ENCODE results near the gene WDR54.
"Not testable (repeated sequence)": the region's sequence is repeated elsewhere in the genome, so short reads cannot be mapped to it uniquely, and the experiment has no call there.

Gene WDR54

DNA sequence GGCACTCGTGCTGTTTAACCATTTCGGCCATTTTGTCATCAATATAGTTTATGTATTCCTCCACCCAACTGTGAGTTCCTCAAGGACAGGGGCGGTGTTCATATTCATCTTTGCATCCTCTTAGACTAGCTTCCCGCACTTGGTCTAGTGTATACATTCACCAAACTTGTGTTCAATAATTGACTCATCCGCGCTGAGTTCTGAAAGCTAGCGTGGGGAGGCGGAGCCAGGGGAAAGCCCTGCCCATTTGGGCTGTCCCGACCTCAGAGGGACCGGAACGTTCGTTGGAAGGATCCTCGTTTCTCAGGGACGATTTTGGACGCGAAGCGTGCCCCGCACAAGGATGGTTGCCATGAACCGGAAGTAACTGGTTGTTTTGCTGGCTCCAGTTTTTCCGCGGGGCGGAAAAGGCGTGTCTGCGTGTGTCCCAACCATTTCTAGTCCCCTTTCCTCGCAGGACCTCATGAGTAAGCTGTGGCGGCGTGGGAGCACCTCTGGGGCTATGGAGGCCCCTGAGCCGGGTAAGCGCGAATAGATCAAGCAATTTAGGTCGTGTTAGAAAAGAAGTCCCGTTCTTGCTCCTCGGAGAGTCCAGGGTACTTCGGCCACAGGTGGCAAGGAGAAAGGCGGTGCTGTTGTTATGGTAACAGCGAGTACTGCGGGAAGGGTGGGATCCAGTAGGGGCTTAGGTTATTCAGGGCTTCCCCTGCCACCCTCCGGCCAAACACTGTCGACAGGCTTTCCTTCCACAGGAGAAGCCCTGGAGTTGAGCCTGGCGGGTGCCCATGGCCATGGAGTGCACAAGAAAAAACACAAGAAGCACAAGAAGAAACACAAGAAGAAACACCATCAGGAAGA lies 33.4 kb downstream of the WDR54 start, which contains the start of gene INO80B:
INO80B (plus strand) TSS at position 434 of the 858 bp plus-strand sequence; CDS start at position 464, 30 bp downstream.
- DNase-seq (ENCODE audit: low read depth, low spot score): peak; percentile 98

DNA sequence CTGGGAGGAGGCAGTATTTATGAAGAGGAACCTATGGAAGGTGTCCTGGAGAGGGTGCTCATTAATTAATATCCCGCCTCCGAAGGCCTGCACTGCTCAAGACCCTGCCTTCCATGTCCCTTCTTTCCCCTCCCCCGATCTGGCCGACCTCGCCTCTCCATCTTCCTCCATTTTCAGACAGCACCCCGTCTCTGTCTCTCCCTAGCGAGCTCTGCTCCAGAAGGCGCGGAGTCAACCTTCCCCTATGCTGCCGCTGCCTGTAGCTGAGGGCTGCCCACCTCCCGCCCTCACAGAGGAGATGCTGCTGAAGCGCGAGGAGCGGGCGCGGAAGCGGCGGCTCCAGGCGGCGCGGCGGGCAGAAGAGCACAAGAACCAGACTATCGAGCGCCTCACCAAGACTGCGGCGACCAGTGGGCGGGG lies 35.6 kb downstream of the WDR54 start:
- DNase-seq (ENCODE audit: low read depth, low spot score): no peak

DNA sequence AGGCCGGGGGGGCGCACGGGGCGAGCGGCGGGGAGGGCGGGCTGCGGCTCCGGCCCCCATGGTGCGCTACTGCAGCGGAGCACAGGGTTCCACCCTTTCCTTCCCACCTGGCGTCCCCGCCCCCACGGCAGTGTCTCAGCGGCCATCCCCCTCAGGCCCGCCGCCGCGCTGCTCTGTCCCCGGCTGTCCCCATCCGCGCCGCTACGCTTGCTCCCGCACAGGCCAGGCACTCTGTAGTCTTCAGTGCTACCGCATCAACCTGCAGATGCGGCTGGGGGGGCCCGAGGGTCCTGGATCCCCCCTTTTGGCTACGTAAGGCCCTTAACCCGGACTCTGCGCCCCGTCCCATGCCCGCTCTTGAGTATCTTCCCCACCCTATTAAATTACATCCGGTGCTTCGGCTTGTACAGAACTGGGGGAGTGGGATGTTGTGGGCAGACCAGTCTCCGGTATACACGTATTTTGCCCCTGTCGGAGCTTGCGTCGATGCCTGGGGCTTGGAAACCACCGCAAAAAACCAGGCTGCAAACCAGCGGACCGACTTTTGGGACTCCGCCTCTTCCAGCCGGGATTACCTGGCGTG lies 36.1 kb downstream of the WDR54 start:
- no peak for DNase-seq (ENCODE audit: low read depth, low spot score)

DNA sequence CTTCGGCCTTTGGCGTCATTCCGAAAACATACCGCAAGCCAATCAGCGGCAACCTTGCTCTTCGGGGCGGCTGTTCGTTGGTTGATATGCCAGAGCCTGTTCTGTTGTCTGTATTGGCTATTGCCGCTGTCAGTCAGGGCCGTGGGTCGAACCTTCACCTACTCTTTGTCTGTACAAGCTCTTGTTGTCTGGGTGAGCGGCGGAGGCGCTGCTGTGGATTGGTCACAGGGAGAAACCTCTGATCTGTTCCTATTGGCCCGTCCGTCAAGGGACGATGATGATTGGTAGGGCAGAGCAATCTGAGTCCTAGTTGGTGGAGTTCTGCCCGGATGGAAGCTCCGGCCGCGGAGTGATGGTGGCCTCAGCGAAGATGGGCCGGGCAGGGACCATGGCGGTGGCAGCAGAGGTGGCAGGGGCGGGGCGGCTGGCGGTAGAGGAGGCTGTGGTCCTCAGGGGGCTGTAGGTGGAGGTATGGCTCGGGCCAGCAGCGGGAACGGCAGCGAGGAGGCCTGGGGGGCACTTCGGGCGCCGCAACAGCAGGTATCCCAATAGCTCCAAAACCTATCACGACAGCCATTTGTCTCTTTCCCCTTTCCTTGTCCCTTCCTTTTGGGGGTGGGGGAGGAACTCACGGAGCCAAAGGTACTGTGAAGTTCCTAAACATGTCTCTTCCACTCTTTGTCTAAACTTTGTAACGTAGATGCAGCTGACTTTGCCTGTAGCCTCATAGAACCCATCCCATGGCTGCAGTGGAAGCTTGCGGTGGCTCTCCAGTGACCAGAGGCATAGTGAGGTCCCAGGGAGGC lies 36.8 kb downstream of the WDR54 start, which contains the start of gene WBP1:
WBP1 (plus strand) TSS at position 307 of the 806 bp plus-strand sequence; CDS start at position 472, 165 bp downstream.
- peak; percentile 100 for DNase-seq (ENCODE audit: low read depth, low spot score)

DNA sequence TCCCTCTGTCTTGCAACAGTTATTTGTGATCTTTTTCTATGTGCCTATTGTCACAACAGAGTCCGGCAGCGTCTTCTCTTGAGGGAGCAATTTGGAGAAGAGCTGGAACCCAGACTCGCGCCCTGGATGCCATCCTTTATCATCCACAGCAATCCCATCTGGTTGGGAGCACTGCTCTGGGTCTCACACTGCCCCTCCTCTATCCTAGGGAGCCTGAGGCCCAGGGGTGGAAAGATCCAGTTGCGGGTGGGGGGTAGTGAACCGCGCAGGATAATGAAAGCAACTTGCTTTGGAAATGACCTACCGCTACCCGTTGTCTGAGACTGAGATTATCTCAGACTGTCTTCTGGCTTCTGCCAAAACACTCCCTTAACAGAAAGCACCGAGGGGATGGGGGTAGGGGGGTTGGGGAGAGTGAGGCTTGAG lies 37.4 kb downstream of the WDR54 start:
- no peak for DNase-seq (ENCODE audit: low read depth, low spot score)

DNA sequence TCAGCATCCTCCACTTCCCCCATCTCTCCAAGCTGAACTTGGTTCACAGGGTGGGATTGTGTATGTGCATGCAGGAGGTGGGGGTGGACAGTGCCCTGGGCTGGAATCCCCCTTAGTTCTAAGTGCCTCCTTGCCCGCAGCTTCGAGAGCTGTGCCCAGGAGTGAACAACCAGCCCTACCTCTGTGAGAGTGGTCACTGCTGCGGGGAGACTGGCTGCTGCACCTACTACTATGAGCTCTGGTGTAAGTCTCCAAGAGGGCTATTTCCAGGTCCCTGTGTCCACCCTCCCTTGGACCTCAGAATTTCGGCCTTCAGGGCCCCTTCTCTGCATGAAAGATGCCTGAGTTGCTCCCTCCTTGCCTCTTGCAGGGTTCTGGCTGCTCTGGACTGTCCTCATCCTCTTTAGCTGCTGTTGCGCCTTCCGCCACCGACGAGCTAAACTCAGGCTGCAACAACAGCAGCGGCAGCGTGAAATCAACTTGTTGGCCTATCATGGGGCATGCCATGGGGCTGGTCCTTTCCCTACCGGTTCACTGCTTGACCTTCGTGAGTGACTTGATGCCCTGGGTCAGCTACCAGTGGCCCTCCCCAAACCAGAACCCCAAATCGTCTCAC lies 38.1 kb downstream of the WDR54 start:
- DNase-seq (ENCODE audit: low read depth, low spot score): not testable (repeated sequence)

DNA sequence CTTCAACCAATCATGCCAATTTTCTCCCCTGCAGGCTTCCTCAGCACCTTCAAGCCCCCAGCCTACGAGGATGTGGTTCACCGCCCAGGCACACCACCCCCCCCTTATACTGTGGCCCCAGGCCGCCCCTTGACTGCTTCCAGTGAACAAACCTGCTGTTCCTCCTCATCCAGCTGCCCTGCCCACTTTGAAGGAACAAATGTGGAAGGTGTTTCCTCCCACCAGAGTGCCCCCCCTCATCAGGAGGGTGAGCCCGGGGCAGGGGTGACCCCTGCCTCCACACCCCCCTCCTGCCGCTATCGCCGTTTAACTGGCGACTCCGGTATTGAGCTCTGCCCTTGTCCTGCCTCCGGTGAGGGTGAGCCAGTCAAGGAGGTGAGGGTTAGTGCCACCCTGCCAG lies 38.7 kb downstream of the WDR54 start:
- not testable (repeated sequence) for DNase-seq (ENCODE audit: low read depth, low spot score)

DNA sequence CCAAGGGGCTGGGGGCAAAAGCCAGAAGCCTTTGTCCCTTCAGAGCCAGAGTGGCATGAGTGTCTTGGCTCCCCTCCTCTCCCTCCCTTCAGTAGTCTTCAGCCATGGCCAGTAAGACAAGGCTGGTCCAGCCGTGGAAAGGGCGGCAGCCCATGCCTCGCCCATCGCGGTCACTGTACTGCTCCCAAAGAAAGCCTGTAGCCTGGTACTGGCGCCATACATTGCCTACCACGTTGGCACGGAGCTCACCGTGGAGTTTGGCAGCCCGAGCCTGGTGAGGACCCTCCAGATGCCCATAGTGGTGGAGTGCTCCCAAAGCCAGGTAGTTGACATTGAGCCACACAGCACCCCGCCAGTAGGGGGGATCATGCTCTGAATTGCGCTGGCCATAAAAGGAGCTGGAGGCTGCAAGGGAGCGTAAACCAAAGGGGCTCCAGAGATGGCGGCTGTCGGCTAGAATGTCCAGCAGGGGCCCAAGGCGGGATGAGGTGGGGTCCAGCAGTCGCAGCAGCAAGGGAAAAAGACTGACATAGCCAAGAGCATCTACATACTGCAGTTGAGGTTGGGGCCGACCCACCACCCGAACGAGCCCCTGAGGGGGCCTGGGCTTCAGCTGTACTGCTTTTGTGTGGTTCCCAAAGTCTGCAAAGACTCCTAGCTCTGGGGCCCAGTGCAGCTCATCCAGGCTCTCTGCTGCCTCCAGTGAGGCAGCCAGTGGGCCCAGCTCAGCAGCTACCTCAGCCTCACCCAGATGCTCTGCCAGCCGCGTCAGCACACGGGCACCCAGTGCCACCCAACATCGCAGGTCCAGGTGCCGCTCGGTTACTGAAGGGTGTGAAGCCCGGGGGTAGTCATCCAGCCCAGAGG lies 39.9 kb downstream of the WDR54 start:
- peak; percentile 65 for DNase-seq (ENCODE audit: low read depth, low spot score)

DNA sequence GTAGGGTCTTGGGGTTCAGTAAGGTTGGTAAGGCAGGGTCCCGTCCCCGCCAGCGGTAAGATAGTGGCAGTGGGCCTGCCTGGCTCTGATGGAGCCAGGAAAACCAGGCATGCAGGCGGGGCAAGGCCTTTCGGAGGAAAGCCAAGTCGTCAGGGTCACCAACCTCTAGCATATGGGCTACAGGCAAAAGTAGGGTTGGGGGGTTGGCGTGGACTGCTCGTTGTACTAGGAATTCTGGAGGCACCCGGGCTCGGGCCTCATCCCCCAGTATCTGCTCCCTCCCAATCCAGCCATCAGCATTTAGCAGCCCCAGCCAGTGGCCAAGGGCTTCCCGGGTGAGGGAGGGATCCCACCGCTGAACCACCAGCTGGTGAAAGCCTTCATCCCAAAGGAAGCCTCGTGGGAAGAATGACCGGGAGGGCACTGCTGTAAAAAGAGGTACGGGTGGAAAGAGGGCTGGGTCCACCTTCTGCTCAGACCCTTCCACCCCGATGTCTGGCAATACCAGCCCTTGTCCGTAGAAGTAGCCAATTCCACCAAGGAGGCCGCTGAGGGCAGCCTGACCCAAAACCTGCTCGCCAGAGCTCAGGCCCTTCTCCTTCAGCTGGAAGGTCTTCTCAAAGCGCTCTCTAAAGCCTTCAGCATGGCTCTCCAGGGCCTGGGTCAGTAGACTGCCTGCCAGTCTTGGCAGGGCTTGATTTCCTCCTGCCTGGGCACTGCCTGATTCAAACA lies 40.7 kb downstream of the WDR54 start:
- DNase-seq (ENCODE audit: low read depth, low spot score): no peak

DNA sequence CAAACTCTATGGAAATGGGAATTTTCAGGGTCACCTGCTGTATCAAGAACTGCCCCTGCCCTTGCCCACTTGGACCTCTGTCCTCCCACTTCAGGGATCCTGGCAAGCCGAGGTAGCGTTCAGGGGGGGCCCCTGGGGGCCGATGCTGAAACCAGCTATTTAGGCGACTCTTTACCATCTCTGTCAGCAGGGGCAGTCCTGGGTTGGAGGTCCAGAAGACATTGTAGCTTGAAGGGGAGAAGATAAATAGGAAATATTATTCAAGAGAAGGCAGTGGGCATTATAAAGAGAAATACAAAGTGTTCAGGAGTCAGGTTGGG lies 41.2 kb downstream of the WDR54 start:
- DNase-seq (ENCODE audit: low read depth, low spot score): no peak

DNA sequence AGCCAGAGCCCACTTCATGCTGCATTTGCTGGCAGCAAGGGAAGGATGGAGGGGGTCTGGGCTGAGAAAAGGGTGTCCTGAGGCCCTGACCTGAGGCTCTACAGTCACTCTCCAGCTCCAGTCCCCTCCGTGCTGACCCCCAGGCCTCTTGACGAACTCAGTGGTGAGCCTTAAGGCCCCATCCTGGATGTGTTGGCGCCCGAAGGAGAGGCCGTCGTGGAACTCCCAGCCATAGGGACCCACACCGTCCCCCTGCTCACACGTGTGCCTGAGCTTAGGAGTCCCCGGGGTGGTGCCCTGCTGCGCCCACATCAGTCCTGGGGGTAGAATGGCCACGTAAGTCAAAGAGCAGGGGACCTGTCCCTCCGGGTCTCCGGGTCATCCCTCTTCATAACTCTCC lies 42.9 kb downstream of the WDR54 start:
- peak; percentile 28 for DNase-seq (ENCODE audit: low read depth, low spot score)

DNA sequence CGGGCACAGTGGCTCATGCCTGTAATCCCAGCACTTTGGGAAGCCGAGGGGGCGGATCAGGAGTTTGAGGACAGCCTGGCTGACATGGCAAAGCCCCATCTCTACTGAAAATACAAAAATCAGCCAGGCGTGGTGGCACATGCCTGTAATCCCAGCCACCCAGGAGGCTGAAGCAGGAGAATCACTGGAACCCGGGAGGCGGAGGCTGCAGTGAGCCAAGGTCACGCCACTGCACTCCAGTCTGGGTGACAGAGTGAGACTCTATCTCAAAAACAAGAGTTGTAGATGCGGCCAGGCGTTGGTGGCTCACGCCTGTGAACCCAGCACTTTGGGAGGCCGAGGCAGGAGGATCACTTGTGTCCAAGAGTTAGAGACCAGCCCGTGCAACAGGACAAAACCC lies 49.2 kb downstream of the WDR54 start:
- not testable (repeated sequence) for DNase-seq (ENCODE audit: low read depth, low spot score)

DNA sequence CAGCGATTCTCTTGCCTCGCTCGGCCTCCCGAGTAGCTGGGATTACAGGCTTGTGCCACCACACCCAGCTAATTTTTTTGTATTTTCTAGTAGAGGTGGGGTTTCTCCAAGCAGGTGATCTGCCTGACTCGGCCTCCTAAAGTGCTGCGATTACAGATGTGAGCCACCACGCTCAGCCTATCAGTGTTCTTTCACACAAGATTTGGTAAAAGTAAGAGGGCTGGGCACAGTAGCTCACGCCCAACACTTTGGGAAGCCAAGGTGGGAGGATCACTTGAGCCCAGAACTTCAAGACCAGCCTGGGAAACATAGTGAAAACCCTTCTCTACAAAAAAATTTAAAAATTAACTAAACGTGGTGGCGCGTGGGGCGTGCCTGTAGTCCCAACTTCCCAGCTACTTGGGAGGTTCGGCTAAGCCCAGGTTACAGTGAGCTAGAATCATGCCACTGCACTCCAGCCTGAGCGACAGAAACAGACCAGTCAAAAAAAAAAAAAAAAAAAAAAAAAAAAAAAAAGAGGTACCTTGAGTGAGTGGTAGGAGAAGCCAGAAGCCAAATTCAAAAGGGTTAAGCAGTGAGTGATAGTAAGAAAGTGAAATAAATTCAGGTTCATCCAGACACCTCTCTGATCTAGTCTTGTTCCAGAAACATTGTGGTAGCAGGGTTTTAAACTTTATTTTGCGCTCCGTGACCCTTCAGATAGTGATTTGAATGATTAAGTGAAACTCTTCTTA lies 50.0 kb downstream of the WDR54 start:
- DNase-seq (ENCODE audit: low read depth, low spot score): no peak

DNA sequence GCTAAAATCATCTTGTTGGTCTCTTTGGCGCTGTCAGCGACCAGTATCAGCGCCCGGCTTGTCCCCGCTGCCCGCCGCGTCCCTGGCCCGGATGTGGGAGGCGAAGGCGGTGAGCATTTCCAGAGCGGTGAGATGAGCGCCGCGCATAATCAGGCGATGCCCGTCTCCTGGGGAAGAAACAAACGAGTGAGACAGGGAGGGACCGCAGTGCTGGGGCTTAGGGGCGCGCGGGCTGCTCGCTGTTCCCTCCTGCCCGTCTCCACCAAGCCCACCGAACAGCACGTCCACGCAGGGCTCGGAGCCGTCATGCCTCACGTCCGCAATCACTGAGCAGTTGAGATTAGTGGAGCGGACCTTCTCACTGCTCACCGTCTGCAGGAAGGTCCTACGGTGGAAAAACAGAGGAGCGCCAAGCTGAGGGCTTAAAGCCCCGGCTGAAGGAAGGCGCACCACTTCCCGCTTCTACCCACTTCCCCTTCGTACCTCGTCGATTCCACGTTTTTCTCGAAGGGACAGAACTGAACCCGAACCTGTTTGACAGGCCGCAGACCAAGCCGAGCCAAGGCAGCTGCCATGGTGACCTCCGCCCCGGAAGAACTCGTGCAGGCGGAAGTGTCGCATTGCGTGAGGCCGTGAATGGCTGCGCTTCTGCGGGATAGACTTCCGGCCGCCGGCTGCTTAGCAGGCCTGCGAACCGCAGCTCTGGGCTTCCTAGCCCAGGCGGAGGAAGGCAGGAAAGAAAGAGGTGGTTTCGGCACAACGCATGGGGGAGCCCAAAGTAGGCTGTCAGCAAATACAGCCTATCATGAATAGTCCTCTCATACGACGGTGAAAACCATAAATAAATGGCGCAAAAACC lies 50.8 kb downstream of the WDR54 start, which contains the start of gene MRPL53:
MRPL53 (minus strand) TSS at position 595 of the 859 bp plus-strand sequence; CDS start at position 575, 20 bp downstream.
- peak; percentile 95 for DNase-seq (ENCODE audit: low read depth, low spot score)

DNA sequence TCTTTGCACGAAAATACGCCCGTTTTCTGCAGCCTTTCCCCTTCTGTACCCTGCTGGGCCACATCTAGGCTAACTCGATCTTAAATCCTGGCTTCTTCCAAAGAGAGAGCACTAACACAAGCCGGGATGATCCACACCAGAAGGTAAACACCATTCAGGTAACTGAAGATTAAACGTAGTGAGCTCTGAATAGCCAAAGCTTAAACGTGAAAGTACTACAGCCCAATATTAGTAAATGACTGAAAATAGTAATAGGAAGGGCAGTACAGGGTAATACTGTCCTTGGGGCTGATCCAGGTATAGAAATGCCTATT lies 51.4 kb downstream of the WDR54 start:
- DNase-seq (ENCODE audit: low read depth, low spot score): no peak

DNA sequence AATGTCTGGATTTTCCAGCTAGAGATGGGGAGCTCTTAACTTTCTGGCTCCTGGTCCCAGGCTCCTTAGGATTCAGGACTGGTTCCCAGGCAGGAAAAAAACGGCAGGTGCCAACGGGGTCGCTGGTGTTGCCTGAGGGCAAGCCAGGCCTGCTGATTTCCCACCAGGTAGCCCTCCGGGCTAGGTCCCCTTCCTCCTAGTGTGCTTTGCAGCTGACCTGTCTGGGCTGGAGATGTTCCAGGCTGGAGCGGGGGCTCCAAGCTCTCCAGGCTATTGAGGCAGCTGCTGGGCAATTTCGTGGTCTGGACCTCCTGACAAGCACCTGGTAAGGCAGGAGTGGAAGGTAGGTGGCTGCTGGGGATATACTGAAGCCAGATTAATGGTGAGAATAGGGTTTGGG lies 53.0 kb downstream of the WDR54 start:
- DNase-seq (ENCODE audit: low read depth, low spot score): no peak

DNA sequence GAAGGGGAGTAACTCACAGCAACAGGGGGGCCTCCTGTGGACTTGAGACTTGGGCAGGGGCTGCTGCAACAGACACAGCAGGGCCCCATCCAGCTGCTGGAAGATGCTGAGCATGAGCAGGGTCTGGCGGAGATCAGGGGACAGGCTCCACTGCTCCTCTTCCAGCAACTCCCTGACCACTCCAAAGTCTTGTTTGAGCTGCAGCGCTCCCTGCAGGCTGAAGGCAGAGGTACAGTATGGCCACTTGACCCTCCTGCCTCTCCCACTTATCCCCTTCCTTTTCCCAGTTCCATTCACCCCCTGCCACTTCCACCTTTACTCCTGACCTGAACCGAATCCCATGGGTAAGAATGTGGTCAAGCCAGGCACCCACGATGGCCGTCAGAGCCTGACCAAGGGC lies 53.4 kb downstream of the WDR54 start:
- peak; percentile 51 for DNase-seq (ENCODE audit: low read depth, low spot score)

Measured in ELF-1 (cell line).